Panc1 (cell line): Measurements from ENCODE around the gene CDIPT. TPM values are rescaled to one million over a fixed set of nuclear protein-coding genes. Genes with fewer than 3 reads are reported as not detected.
A peak's percentile ranks its signal among the peaks of the same experiment; 100 is the strongest.

Experiments
- ATAC-seq: fragments of 200-7000 bp; cut with Tn5 transposase; 2 replicates; pipeline ENCODE4 v1.9.1; 2020; ENCODE audit warnings: mild to moderate bottlenecking, moderate library complexity
- BruUV-seq: library from RNA; stranded (reverse); fragments of 400-500 nt; replicated peaks from 2 replicates; lab custom pipeline; 2021; lab: Mats Ljungman, UMichigan
- CTCF ChIA-PET: fragments of 300-600 bp; sonication (Branson Sonifier 250); formaldehyde crosslinking; loops from one replicate; lab custom pipeline; 2022; ENCODE audit warnings: antibody characterized with exemption; lab: Charles Lee
- POLR2A ChIA-PET: fragments of 300-600 bp; sonication (Branson Sonifier 250); formaldehyde crosslinking; loops from one replicate; lab custom pipeline; 2022; ENCODE audit warnings: antibody characterized with exemption; lab: Charles Lee
- DNase-seq: peaks from one replicate; pipeline ENCODE4 v3.0.0-alpha.2; 2010; ENCODE audit warnings: low read depth, low spot score
- H3K27ac ChIP-seq: 2 replicates; pipeline ENCODE4 v1.5.1; 2011; ENCODE audit warnings: mild to moderate bottlenecking, low read length, inconsistent platforms
- H3K27me3 ChIP-seq: fragments of 200-500 bp; sonication (Bioruptor generic); 2 replicates; pipeline ENCODE4 v1.6.0; 2014; ENCODE audit warnings: low read length, inconsistent platforms; ENCODE audit not compliant: control insufficient read depth, insufficient read depth
- H3K36me3 ChIP-seq: fragments of 200-500 bp; sonication (Bioruptor generic); 2 replicates; pipeline ENCODE4 v1.5.1; 2014; ENCODE audit warnings: inconsistent platforms, mild to moderate bottlenecking, low read length, moderate library complexity; ENCODE audit not compliant: control insufficient read depth, insufficient read depth
- H3K4me1 ChIP-seq: 2 replicates; pipeline ENCODE4 v1.5.1; 2011; ENCODE audit warnings: inconsistent platforms, mild to moderate bottlenecking, low read length, moderate library complexity; ENCODE audit not compliant: control insufficient read depth, insufficient read depth
- H3K4me3 ChIP-seq, 2 experiments: 2 replicates each; pipeline ENCODE4 v1.5.1; 2011 to 2012; ENCODE audit warnings: low read depth in 2 of 2, low read length in 2 of 2, mild to moderate bottlenecking in 2 of 2, inconsistent platforms in 1 of 2, moderate library complexity in 1 of 2
- H3K9me3 ChIP-seq: fragments of 200-500 bp; sonication (Bioruptor generic); 2 replicates; pipeline ENCODE4 v1.5.1; 2014; ENCODE audit warnings: low read depth, mild to moderate bottlenecking, inconsistent platforms, low read length, moderate library complexity; ENCODE audit not compliant: control insufficient read depth, insufficient read depth
- POLR2AphosphoS5 ChIP-seq: IDR thresholded peaks from 2 replicates; pipeline ENCODE4 v1.6.1; 2012; ENCODE audit warnings: mild to moderate bottlenecking, low read depth, low read length, moderate library complexity
- SIN3A ChIP-seq: IDR thresholded peaks from 2 replicates; pipeline ENCODE4 v1.6.1; 2012; ENCODE audit warnings: low read depth, mild to moderate bottlenecking, low read length, moderate library complexity, borderline replicate concordance; ENCODE audit not compliant: insufficient read depth
- TCF7L2 ChIP-seq: IDR thresholded peaks from 2 replicates; pipeline ENCODE4 v1.6.1; 2011; ENCODE audit warnings: mild to moderate bottlenecking, low read depth, low read length, inconsistent platforms
- in situ Hi-C: cut with HindIII; loops from 2 replicates; pipeline ENCODE4 v1.10.0; 2016; ENCODE audit warnings: low sequenced_read_pairs, low pct_unique_long_range_greater_than_20kb
- intact Hi-C: fragments of 100-400 bp; cut with micrococcal nuclease; formaldehyde crosslinking; loops from one replicate; pipeline ENCODE4 v1.10.0; 2022; ENCODE audit not compliant: unreplicated experiment
- total RNA-seq: library from RNA; stranded (reverse); gene quantifications from one replicate; pipeline ENCODE4 v1.2.1, GENCODE V29; 2021; ENCODE audit not compliant: unreplicated experiment
- TF ChIP-seq, protein P1 (sequence below): fragments of 450-650 bp; IDR thresholded peaks from 2 replicates; pipeline ENCODE4 v1.5.1; 2017; ENCODE audit warnings: mild to moderate bottlenecking
- TF ChIP-seq, protein P2 (sequence below), 2 experiments: IDR thresholded peaks; 2 replicates each; pipeline ENCODE4 v1.6.1; 2011 to 2012; ENCODE audit warnings: low read depth in 2 of 2, control low read depth in 1 of 2, low read length in 1 of 2, mild to moderate bottlenecking in 1 of 2, moderate library complexity in 1 of 2; ENCODE audit not compliant: insufficient read depth in 1 of 2

Gene CDIPT
- total RNA-seq, 1 experiment from 2014 or later = 71.6 TPM

DNA sequence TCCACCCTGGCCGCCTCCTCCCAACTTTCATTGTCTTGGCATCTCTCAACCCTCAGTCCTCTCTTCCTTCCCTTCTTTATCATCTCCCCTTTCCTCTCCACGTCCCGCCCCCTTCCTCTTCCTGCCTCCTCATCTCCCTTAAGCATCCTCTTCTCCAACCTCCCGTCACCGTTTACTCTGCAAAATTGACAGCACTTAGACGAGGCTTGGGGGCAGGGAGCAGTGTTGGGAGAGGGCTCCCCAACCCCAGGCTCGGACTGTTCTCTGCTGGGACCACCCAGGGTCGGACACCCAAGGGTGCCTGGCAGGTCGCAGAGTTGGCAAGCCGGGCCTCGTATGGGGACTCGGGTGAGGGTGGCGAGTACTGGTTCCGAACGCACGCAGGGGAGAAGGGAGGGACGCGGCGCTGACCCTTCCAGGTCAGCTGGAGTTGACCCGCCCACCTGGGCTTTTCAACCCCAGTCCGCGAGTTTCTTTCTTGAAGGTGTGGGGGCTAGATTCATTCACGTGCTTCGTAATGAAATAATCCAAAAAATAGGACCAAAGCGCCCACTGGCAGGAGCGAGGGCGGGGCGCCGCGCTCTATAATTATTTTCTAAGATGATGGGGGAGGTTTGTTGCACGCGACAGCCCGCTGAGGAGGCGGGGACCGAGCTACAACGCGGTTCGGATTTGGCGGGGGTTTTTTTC, 47.8 kb downstream of the CDIPT start:
- intact Hi-C loops = loop anchor here (10.0 kb wide), 1 partner anchor 120 kb away; no protein-coding TSS in a partner anchor

DNA sequence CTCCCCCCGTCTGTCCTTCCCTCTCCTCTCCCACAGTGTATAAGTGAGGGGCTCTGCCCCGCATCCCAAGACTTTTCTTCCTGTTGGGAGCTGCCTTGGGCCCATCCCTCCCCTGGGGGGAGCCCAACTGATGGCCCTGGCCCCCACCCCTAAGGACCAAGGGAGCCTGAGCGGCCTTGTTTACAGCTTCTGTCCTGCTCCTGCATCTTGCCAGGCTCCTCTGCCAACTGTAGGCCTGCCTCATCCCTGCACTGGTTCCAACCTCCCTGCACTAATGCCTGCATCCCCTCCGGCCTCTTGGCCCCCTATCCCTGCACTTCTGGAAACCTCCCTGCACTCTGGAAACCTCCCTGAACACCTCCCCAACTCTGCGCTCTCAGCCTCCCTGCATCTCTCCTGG, 48.4 kb downstream of the CDIPT start:
- DNase-seq = no peak
- intact Hi-C loops = loop anchor here (10.0 kb wide), 1 partner anchor 120 kb away; no protein-coding TSS in a partner anchor
- peak overlapping the region; percentile 97 for H3K27ac ChIP-seq
- ATAC-seq = no peak
- H3K4me1 ChIP-seq = peaks cover 56% of the 10 kb centered on the region
- H3K4me3 ChIP-seq = no peak overlapping the region; a peak in 1 of 4 replicates
- no peaks in the 10 kb centered on the region for H3K9me3 ChIP-seq
- ChIA-PET POLR2A (no interaction called here), CTCF (no interaction called here)
- H3K36me3 ChIP-seq = peaks cover 5% of the 10 kb centered on the region
- no peaks in the 10 kb centered on the region for H3K27me3 ChIP-seq
- BruUV-seq = no TSS peak
- in situ Hi-C loops = no loop called here
- no peak for TF ChIP-seq POLR2AphosphoS5
- TF ChIP-seq, protein P1, sequence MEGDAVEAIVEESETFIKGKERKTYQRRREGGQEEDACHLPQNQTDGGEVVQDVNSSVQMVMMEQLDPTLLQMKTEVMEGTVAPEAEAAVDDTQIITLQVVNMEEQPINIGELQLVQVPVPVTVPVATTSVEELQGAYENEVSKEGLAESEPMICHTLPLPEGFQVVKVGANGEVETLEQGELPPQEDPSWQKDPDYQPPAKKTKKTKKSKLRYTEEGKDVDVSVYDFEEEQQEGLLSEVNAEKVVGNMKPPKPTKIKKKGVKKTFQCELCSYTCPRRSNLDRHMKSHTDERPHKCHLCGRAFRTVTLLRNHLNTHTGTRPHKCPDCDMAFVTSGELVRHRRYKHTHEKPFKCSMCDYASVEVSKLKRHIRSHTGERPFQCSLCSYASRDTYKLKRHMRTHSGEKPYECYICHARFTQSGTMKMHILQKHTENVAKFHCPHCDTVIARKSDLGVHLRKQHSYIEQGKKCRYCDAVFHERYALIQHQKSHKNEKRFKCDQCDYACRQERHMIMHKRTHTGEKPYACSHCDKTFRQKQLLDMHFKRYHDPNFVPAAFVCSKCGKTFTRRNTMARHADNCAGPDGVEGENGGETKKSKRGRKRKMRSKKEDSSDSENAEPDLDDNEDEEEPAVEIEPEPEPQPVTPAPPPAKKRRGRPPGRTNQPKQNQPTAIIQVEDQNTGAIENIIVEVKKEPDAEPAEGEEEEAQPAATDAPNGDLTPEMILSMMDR = no peak
- TF ChIP-seq TCF7L2 = no peak
- TF ChIP-seq, protein P2, sequence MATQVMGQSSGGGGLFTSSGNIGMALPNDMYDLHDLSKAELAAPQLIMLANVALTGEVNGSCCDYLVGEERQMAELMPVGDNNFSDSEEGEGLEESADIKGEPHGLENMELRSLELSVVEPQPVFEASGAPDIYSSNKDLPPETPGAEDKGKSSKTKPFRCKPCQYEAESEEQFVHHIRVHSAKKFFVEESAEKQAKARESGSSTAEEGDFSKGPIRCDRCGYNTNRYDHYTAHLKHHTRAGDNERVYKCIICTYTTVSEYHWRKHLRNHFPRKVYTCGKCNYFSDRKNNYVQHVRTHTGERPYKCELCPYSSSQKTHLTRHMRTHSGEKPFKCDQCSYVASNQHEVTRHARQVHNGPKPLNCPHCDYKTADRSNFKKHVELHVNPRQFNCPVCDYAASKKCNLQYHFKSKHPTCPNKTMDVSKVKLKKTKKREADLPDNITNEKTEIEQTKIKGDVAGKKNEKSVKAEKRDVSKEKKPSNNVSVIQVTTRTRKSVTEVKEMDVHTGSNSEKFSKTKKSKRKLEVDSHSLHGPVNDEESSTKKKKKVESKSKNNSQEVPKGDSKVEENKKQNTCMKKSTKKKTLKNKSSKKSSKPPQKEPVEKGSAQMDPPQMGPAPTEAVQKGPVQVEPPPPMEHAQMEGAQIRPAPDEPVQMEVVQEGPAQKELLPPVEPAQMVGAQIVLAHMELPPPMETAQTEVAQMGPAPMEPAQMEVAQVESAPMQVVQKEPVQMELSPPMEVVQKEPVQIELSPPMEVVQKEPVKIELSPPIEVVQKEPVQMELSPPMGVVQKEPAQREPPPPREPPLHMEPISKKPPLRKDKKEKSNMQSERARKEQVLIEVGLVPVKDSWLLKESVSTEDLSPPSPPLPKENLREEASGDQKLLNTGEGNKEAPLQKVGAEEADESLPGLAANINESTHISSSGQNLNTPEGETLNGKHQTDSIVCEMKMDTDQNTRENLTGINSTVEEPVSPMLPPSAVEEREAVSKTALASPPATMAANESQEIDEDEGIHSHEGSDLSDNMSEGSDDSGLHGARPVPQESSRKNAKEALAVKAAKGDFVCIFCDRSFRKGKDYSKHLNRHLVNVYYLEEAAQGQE (IDR thresholded peaks at IDR 0.05; ENCODE audit: insufficient read depth in 1 of 2, low read depth in 2 of 2, low read length in 1 of 2) = no peak
- no peak for TF ChIP-seq SIN3A

More for the DNA sequence above, 47.8 kb downstream of the CDIPT start:
- Histone ChIP-seq H3K4me1 (peaks cover 61% of the 10 kb centered on the region), H3K36me3 (peaks cover 5% of the 10 kb centered on the region), H3K4me3 (peak overlapping the region; percentile 86 to 92), H3K27ac (peak overlapping the region; percentile 97), H3K9me3 (no peaks in the 10 kb centered on the region), H3K27me3 (no peaks in the 10 kb centered on the region)
- ATAC-seq = no peak
- in situ Hi-C loops = no loop called here
- no TSS peak for BruUV-seq
- TF ChIP-seq, protein P2 (IDR thresholded peaks at IDR 0.05; ENCODE audit: insufficient read depth in 1 of 2, low read depth in 2 of 2, low read length in 1 of 2) = no peak
- TF ChIP-seq SIN3A = 0 out of 2 replicates have a peak, but pooled peaks have one; percentile 30
- CTCF ChIA-PET = interaction anchor here (0.7 to 1.7 kb wide), 4 partner anchors 7 to 180 kb away, joined by 3 to 20 read pairs (median 4); no protein-coding TSS in a partner anchor
- POLR2A ChIA-PET = interaction anchor here (0.6 kb wide), 1 partner anchor 114 kb away, joined by 17 read pairs; no protein-coding TSS in a partner anchor
- no peak for DNase-seq
